Measurements from ENCODE around the gene ARHGAP18.

Gene ARHGAP18

DNA sequence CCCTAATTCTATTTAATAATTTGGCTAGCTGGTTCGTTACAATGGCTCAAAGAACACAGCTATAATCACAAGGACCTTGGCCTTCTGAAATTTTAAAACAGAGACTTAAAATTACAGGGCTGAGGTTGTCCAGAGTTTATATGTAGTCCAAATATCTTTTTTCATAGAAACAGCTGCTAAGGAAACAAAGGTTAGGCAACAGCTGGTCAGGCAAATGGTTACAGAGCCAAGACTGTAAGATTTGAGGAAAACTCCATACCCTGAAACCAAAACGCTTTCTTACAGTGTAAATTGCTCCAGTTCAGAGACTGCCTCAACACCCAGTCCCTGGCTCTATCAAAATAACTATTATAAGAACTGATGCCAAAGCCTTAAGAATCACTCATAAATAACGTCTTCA lies 9.7 kb upstream of the ARHGAP18 start:
- DNase-seq (ENCODE audit: low spot score): no peak

DNA sequence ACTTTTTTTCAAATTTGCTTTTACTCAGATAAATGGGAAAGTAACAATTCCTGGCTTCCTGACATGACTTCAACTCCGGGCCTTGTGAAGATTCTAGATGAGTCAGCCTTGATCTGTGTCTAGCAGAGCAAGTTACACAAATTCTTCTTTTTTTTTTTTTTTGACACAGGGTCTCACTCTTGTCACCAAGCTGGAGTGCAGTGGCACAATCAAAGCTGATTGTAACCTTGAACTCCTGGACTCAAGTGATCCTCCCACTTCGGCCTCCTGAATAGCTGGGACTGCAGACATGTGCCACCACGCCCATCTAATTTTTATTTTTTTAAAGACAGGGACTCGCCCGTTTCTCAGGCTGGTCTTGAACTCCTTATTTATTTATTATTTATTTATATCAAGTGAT lies 7.3 kb upstream of the ARHGAP18 start:
- peak; percentile 23 for DNase-seq (ENCODE audit: low spot score)

DNA sequence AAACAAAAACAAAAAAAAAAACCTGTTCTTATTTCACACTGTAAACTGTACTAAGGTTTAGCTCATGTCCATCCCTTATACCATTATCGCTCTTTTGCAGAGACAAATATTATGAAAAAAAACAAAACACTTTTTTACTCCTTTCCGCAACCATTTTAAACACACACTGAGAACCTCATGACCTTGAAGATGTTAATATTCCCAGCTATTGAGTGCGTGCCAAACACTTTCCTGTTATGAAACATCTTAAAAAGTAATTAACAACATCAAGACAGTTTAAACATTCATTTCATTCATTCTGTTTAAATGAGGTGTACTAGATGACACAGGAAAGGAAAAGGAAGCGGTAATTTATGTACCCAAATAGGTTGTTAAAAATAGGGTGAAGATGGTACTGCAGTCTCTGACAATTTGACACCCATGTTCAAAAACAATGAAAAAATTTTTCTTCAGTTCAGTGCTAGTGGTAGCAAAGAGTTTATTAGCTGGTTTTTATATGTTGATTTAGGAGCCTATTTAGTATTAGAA lies 3.9 kb upstream of the ARHGAP18 start:
- DNase-seq (ENCODE audit: low spot score): no peak

DNA sequence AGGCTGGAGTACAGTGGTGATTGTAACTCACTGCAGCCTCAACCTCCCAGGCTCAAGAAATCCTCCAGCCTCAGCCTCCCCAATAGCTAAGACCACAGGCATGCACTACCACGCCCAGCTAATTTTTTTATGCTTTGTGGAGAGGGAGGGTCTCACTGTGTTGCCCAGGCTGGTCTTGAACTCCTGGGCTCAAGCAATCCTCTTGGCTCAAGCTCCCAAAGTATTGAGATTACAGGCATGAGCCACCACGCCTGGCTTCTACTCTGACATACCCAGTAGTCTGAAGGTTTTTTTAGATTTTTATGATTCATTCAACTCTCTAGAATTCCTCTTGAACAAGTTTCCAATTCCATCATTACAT lies 1.3 kb upstream of the ARHGAP18 start:
- no peak for DNase-seq (ENCODE audit: low spot score)

DNA sequence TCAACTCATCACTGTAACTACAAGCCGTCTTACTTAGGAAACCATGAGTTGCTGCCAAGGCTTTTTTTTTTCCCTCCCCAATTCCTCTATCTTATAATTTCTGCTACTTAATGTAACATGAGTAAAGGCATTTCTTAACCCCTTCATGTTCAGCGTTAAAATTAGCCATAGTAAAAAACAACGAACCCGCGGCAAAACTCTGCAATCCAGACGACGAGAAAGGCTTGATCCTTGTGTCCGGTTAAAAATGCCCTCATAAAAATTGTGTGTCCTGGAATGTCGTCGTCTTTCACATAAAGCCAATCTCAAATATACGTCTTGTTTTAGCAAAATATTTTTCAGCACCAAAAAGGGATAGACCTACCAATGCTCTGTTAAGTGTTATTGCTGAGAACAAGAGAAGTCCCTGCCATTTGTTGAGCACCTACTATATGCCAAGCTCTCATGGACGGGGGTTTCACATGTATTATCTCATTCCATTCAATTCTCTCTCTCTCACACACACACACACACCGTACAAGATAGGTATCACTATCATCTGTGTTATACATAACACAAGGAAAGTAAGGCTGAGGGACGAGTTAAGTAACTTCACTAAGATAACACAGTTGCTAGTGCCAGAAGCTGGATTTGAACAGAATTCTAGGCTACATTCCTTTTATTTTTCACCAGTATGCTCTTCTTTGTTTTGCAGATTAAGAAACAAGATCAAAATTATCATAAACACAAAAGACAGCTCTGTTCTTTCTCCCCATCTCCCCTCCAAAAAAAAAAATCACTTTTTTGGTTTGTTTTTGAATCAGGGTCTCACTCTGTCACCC lies 683 bp upstream of the ARHGAP18 start:
- no peak for DNase-seq (ENCODE audit: low spot score)

DNA sequence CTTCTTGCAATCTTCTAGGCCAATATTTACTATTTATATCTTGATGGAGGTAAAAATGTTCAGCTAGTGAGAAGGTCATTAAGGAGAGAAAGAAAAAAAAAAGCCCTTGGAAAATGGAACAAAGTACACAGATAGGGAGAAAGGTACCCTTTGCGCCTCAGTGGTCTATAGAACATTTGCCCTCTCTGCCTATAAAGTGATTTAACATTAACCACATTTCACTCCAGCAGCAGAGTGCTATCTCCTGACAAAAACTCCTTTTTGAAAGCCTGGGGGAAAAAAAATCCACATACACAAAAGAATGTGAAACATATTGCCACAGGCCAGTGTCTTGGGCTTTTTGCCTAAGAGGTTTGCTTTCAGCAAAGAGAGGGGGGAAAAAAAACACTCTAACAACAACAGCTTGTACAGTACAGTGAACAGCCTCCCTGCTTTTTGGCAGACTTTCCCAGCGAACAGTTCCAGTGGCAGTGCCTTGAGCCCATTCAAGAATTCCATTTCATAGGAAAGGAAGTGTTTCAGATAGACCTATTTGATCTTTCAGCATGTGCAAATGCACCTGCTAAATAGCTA lies 695 bp downstream of the ARHGAP18 start:
- peak; percentile 53 for DNase-seq (ENCODE audit: low spot score)

DNA sequence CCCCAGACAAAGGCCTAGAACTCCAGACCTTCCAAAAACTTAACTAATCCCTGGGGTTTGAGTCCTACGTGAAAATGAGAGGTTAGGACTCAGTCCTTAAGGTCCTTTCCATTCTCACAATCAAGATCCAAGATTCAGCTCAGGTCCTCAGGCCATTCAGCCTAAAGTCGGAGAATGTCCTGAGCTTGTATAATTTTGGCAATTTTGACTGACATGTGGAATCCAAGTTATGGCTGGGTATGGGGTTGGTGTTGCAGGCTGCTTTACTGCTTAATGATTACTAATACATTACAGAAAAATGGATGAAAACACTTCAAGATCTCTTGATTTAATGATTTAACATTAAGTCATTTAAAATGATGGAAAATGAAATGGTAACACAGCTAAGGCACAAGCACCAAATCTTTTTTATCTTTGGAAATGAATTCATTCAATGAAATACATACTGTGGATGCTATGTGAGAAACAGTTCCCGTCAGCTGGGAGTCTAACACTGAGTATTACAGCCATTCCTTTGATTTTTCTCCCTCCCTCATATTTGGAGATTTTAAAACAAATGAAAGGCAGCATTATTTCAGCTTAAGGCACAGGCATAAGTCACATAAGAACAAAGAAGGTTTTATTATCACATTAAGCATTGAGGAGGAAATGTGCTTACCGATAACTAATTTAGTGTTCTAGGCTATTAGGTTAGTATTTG lies 1.3 kb downstream of the ARHGAP18 start:
- DNase-seq (ENCODE audit: low spot score): no peak

DNA sequence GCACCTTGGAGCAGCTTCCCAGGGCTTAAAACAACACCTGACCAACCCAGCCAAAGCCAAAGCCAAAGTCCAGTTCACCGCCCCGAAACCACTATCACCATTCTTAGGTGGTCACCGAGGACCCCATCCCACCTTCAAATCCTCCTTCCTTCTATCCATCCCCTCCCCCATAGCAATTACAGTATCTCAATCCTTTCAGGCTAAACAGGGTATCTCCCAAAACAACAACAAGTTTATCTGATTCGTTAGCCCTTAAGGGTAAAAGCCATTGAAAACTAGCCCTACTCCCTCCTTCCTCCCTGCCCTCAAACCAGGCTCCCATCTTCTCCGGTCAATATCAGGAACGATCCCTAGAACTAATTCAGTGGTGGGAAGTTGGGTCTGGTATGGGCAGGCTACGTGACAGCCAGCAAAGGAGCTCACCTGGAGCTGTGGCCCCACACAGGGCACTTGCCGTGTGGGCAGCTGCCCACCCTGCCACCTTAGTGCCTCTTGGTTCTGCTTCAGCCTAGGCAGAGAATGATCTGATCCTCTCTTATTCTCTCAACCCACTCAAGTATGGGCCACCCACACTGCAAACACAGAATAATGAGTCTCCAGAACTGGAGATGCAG lies 2.0 kb downstream of the ARHGAP18 start:
- DNase-seq (ENCODE audit: low spot score): no peak

DNA sequence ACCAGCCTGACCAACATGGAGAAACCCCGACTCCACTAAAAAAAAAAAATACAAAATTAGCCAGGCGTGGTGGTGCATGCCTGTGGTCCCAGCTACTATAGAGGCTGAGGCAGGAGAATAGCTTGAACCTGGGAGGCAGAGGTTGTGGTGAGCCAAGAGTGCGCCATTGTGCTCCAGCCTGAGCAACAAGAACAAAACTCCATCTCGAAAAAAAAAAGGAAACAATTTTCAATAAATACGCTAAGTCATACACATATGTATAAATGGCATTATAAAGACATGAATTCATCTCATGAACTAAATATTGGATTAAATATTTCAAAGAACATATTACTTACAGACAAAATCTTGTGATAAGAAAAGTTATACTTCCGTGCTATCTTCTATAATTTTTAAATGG lies 2.9 kb downstream of the ARHGAP18 start:
- no peak for DNase-seq (ENCODE audit: low spot score)

DNA sequence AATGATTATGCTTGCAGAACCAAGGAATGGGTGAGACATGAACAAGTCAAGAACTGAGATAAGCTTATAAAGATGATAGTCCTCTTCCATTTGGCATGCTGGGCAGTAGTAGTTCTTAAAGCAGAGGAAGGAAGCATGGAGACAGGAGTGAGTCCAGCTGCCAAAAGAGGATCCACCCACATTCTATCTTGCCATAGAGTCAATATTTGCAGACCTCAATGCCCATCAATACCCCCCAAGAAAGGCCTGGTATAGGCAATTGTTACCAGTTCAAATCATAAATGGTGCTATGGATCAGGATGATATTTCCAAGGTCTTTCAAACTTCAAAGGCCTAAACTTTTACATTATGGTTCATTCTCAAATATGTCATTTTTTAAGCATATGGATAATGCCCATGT lies 4.8 kb downstream of the ARHGAP18 start:
- DNase-seq (ENCODE audit: low spot score): no peak

DNA sequence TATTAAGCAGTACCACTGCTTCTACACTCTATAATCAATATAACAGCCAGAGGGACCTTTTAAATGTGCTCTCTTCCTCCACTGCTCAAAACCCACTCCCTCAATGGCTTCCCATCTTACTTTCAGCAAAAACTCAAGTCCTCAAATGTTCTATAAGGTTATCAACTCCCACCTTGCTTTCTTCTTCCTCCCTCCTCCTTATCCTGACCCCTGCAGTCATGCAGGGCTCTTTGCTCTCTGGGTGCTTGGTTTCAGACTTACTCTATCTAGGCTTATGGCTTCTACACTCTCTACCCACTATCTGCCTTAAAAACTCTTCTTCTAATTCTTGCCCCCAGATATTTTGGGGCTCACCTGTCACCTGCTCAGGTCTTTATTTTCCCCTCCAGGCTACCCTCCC lies 5.3 kb downstream of the ARHGAP18 start:
- no peak for DNase-seq (ENCODE audit: low spot score)

DNA sequence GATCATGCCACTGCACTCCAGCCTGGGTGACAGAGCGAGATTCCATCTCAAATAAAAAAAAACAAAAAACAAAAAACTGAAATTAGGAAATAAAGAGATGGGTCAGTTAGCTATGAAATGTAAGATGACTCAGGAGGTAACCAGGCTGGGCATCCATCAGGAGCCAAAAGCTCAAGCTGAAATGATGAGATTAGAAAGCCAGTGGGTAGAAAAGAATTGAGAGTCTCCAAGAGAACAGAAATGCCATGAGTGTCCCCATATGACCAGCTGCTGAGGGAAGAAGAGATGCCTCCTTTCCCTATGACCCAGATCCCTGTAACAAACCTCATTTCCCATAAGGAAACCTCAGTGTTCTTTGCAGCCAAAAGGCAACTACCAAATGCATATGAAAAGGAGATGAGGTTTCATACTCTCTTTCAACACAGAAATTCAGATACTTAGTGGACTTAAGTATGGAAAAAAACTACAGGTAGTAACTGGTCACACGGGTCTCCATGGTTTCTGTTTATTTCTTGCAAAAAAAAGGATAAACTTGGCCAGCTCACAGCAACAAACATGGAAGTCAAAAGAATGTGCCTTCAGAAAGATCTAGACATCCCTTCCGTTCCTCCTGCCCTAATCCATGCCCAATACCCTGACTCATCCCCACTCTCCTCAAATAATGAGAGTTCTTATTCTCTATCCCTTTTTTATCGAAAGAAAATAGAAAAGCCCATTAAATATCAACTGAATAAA lies 8.1 kb downstream of the ARHGAP18 start:
- DNase-seq (ENCODE audit: low spot score): peak; percentile 69

DNA sequence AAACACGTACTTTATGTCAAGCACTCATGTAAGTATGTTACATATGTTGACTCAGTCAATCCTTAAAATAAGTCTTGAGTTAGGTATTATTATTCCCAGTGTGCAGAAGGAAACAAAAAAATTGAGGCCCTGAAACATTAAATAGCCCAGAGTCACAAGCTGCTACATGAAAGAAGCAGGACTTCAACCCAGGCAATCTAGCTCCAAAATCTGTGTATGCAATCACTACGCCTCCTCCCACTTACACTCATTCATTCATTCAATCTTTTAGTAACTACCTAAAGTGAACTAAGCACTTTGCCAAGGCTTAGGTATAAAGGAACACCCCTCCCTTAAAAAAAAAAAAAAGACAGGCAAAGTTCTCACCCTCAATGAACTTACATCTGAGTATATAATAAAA lies 9.3 kb downstream of the ARHGAP18 start:
- no peak for DNase-seq (ENCODE audit: low spot score)

DNA sequence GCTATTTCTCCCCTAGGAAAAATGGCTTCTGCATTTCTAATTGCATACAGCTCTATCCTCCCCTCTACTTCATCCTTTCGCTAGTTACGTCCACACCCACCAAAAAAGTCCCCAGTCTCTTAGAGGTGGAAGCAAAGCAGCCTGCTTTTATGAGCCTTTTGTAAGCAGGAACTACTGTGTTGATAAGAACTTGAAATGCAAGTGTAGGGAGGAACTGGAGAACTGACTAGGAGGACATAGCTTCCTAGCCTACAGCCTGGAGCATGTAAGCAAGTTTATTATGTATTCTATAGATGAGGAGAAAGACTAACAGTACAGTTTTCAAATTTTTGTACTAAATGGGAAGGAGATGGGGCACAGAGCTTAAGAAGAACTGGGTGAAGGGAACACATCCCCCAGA lies 10.3 kb downstream of the ARHGAP18 start:
- no peak for DNase-seq (ENCODE audit: low spot score)

DNA sequence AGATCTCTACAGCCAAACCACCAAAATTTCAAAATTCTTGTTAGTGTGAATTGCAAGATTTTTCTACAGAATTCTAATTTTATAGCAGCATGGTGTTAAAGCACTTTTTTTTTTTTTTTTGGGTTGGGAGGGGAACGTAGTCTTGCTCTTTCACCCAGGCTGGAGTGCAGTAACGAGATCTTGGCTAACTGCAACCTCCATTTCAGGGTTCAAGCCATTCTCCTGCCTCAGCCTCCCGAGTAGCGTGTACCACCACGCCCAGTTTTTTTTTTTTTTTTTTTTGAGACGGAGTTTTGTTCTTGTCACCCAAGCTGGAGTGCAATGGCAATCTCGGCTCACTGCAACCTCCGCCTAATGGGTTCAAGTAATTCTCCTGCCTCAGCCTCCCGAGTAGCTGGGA lies 11.5 kb downstream of the ARHGAP18 start:
- no peak for DNase-seq (ENCODE audit: low spot score)

DNA sequence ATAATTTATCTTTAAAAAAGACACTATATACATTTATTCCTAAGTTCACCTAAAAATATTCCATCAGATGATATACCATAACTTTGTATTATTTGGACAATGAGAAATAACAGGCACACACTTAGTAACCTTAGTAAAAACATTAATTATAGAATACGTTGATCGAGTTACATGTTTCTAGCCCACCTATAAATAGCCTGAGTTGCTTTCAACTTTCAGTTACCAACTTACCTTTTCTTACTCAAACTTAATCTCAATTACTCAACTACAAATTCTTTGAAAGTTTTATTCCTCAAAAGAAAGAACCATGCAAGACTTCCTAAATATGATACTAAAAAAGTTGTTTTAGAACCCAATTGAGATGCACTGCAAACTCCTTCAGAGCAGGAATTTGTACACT lies 12.2 kb downstream of the ARHGAP18 start:
- DNase-seq (ENCODE audit: low spot score): no peak

DNA sequence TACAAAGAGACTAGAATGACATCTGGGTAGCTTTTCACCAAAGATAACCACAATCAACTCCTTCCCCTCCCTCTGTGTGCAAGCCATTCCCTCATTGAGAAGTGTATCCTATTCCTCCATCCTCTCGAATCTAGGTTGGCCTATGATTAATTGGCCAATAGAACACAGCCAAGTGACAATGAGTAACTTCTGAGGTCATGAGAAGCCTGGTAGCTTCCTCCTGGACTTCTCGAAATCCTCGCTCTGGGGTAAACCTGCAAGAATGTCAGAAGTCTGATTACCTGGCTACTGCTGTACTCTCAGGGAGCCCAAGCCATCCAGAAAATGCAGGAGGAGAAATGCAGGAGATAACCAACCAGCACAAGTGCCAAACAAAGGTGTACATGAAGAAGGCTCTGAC lies 13.1 kb downstream of the ARHGAP18 start:
- no peak for DNase-seq (ENCODE audit: low spot score)

DNA sequence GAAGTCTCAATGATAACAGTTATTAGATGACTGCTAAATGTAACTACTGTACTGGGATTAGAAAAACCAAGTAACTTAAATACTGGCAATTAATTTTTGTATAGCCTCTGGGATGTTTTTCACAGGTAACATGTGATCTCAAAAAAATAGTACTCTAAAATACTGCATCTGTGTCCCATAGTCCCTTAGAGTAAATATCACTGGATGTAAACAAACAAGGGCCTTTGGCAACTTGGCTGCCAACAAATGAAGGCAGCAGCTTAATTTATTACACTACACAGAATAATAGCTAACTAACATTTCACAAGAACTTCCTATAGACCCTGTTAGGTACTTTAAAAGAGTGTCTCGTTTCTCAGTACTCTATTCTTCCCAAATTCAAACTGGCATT lies 14.0 kb downstream of the ARHGAP18 start:
- no peak for DNase-seq (ENCODE audit: low spot score)

DNA sequence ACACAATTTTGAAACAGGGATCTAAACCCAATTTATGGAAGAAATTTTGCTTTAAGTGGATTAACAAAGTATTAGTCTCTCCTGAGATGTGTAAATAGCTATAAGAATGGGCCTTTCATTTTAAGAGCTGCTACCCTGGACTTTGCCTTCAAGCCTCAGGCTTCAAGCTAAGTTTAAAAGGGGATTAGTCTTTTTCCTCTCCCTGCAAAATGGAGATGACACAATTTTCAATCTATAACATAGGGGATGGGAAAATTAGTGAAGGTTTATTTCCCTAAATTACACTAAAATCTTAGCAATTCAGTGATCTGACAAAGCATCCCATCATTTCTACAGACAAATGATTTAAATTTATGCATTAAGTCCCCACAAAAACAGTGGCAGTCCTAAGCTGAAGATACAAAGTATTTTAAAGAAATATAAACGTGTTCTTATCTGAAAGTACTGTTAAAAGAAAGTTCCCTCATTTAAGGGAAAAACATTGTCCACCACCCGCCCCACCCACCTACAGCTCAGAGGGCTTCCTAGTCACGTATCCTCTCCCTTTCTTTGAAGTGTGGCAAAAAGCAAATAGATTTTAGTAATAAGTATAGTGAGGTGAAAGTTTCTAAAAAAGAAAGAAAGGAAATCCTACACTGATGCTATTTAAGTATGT lies 14.5 kb downstream of the ARHGAP18 start:
- no peak for DNase-seq (ENCODE audit: low spot score)

DNA sequence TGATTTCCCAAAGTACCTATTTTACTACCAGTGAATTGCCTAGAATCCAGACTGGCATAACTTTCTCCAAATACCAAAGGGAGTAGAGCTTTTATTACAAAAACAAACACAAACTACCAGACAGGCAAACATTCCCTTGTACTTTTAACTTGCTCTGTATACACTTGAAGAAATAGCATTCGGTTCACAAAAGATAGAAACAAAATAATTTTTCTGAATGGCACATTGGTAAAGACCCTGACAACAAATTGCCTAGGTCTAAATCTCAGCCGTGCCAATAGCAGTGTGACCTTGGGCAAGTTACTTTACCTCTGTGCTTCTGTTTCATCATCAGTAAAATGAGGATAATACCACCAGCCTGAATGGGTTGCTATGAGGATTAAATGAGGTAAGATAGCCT lies 15.9 kb downstream of the ARHGAP18 start:
- no peak for DNase-seq (ENCODE audit: low spot score)

DNA sequence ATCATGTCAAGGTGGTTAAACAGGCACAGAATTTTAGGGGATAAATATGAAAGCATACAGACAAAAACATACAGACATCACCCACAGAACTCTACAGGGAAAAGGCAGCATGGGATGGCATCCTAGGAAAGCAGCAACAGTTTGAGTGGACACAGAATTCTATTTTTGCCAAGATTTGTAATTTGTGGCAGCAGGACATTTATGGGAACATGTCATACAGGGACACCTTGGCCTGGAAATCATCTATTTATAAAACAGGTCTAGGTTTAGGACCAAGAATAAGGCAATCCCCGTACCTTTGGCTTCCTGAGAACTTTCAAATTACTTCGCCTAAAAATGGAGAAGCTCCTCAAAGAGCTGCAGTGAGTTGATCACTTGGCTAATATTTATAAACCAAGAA lies 17.5 kb downstream of the ARHGAP18 start:
- no peak for DNase-seq (ENCODE audit: low spot score)

DNA sequence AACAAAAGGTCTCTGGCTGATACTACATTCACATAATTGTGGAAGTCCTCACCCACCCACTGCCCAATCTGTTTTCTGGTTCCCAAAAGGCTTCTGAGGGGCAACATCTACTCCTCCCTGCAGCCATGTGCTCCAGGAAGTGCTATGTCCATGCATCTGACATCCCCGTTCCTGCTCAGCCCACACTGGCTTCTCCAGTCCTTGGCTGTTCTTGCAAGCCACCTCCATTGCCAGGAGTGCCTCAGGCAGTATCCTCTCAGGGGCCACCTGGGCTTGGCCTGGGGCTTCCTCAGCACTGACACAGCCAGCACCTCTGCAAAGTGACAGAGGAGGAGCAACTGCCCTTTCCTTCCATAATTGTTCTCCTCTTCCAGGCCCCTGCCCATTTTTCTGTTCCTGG lies 18.3 kb downstream of the ARHGAP18 start:
- DNase-seq (ENCODE audit: low spot score): no peak

Data from GM03348 (cell line).